Upper lobe of left lung (tissue), 4 donors: ENCODE data around the gene GFRAL.

Experiments
- EP300 ChIP-seq, 4 donors: sonication (generic); formaldehyde crosslinking; IDR thresholded peaks; one replicate each; pipeline ENCODE4 v1.5.1; 2017; ENCODE audit warnings: antibody characterized with exemption in 4 of 4, control low read depth in 2 of 4
- POLR2A ChIP-seq, 4 donors: fragments of 450-650 bp; IDR thresholded peaks; one replicate each; pipeline ENCODE4 v1.5.1; 2016 to 2017; ENCODE audit warnings: antibody characterized with exemption in 4 of 4, mild to moderate bottlenecking in 2 of 4
- POLR2AphosphoS5 ChIP-seq, 2 donors: sonication (generic); formaldehyde crosslinking; IDR thresholded peaks; one replicate each; pipeline ENCODE4 v1.5.1; 2017; ENCODE audit warnings: antibody characterized with exemption in 2 of 2
- TF ChIP-seq, protein P1 (sequence below), 6 experiments: fragments of 450-650 bp in 4 of 6; fragments of 200-600 bp in 2 of 6; sonication (generic) in 2 of 6; IDR thresholded peaks; one replicate each; pipeline ENCODE4 v1.5.1; 2016 to 2019; ENCODE audit warnings: antibody characterized with exemption in 6 of 6

DNA sequence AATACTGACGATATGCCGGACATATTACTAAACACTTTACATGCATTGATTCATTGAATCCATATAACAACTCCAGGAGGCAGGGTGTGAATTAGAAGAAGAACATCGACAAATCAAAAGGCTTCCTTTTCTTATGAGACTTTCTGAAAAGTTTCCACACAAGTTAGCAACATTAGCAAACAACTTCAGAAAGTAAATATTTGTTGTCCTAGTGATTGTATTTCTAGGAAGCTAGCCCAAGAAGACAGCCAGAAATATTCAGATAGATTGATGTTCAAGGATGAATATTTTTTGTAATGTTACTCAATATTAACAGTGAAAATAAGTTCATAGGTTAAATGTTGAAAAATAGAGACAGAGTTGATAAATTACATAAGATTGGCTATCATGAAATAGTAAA lies 120.6 kb downstream of the GFRAL start:
- TF ChIP-seq, protein P1, sequence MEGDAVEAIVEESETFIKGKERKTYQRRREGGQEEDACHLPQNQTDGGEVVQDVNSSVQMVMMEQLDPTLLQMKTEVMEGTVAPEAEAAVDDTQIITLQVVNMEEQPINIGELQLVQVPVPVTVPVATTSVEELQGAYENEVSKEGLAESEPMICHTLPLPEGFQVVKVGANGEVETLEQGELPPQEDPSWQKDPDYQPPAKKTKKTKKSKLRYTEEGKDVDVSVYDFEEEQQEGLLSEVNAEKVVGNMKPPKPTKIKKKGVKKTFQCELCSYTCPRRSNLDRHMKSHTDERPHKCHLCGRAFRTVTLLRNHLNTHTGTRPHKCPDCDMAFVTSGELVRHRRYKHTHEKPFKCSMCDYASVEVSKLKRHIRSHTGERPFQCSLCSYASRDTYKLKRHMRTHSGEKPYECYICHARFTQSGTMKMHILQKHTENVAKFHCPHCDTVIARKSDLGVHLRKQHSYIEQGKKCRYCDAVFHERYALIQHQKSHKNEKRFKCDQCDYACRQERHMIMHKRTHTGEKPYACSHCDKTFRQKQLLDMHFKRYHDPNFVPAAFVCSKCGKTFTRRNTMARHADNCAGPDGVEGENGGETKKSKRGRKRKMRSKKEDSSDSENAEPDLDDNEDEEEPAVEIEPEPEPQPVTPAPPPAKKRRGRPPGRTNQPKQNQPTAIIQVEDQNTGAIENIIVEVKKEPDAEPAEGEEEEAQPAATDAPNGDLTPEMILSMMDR (IDR thresholded peaks at IDR 0.05) = no peak
- no peak for TF ChIP-seq POLR2AphosphoS5 (IDR thresholded peaks at IDR 0.05)
- no peak for TF ChIP-seq POLR2A (IDR thresholded peaks at IDR 0.05)
- TF ChIP-seq EP300 (IDR thresholded peaks at IDR 0.05) = no peak
